ENCODE measurements around the gene WASL. TPM values are rescaled to one million over a fixed set of nuclear protein-coding genes. Genes with fewer than 3 reads are reported as not detected.

WASL gene
- total RNA-seq, 4 donors from 2014 or later: 16.9 to 56.9 (median 49.5) TPM

- Histone ChIP-seq H3K4me3 (no peak overlapping the region), H3K36me3 (no peaks in the 10 kb centered on the region), H3K27ac (no peak overlapping the region), H3K9me3 (no peaks in the 10 kb centered on the region), H3K4me1 (no peaks in the 10 kb centered on the region), H3K27me3 (no peaks in the 10 kb centered on the region)
- intact Hi-C loops (cut with DNase I; ENCODE audit: low total_unique reads): no loop called here
- DNase-seq: no peak
- TF ChIP-seq POLR2A (IDR thresholded peaks at IDR 0.05): no peak
- TF ChIP-seq CTCF (IDR thresholded peaks at IDR 0.05): no peak
These were observed 8.3 kb upstream of the WASL start for GRCh38 chr7:123757095-123757494.

- no peaks in the 10 kb centered on the region for H3K27me3 ChIP-seq
- TF ChIP-seq CTCF (IDR thresholded peaks at IDR 0.05) (no peak), POLR2A (IDR thresholded peaks at IDR 0.05) (no peak)
- no peaks in the 10 kb centered on the region for H3K9me3 ChIP-seq
- no peak overlapping the region for H3K4me3 ChIP-seq
- no peaks in the 10 kb centered on the region for H3K36me3 ChIP-seq
- DNase-seq: no peak
- no peaks in the 10 kb centered on the region for H3K4me1 ChIP-seq
- H3K27ac ChIP-seq: no peak overlapping the region
- intact Hi-C loops (cut with DNase I; ENCODE audit: low total_unique reads): no loop called here
These were observed 6.5 kb upstream of the WASL start for GRCh38 chr7:123755338-123755737.

- no peak for DNase-seq
- TF ChIP-seq CTCF (IDR thresholded peaks at IDR 0.05): no peak
- no peak for TF ChIP-seq POLR2A (IDR thresholded peaks at IDR 0.05)
- intact Hi-C loops (cut with DNase I; ENCODE audit: low total_unique reads): no loop called here
- H3K27ac ChIP-seq: no peak overlapping the region
- H3K27me3 ChIP-seq: no peaks in the 10 kb centered on the region
- H3K9me3 ChIP-seq: no peaks in the 10 kb centered on the region
- no peaks in the 10 kb centered on the region for H3K36me3 ChIP-seq
- no peaks in the 10 kb centered on the region for H3K4me1 ChIP-seq
- H3K4me3 ChIP-seq: no peak overlapping the region
These were observed 5.6 kb upstream of the WASL start for GRCh38 chr7:123754271-123754871.

GRCh38 chr7:123752534-123752933, 3.7 kb upstream of the WASL start:
- TF ChIP-seq POLR2A (IDR thresholded peaks at IDR 0.05) (no peak), CTCF (IDR thresholded peaks at IDR 0.05) (no peak)
- intact Hi-C loops (cut with DNase I; ENCODE audit: low total_unique reads): no loop called here
- no peak overlapping the region for H3K27ac ChIP-seq
- DNase-seq: no peak
- H3K9me3 ChIP-seq: no peaks in the 10 kb centered on the region
- no peaks in the 10 kb centered on the region for H3K4me1 ChIP-seq
- no peaks in the 10 kb centered on the region for H3K36me3 ChIP-seq
- H3K27me3 ChIP-seq: no peaks in the 10 kb centered on the region
- no peak overlapping the region for H3K4me3 ChIP-seq

GRCh38 chr7:123751821-123752220, 3.0 kb upstream of the WASL start:
- peak overlapping the region in 1 of 2 donors; percentile 19 for H3K27ac ChIP-seq

More at GRCh38 chr7:123751821-123752220, 3.0 kb upstream of the WASL start:
- Histone ChIP-seq H3K36me3 (no peaks in the 10 kb centered on the region), H3K27me3 (no peaks in the 10 kb centered on the region), H3K4me1 (peaks cover 0 to 6% of the 10 kb centered on the region in 2 donors), H3K4me3 (no peak overlapping the region), H3K9me3 (no peaks in the 10 kb centered on the region)
- DNase-seq: no peak
- TF ChIP-seq POLR2A (IDR thresholded peaks at IDR 0.05): no peak
- intact Hi-C loops (cut with DNase I; ENCODE audit: low total_unique reads): no loop called here

Data from uterus (tissue), 4 donors.